Measurements from ENCODE around the gene NRG2. TPM values are rescaled to one million over a fixed set of nuclear protein-coding genes. Genes with fewer than 3 reads are reported as not detected.

The NRG2 gene
- total and polyA plus RNA-seq, 2 experiments from 2014 or later, result 0.37 to 1.3 TPM

DNA sequence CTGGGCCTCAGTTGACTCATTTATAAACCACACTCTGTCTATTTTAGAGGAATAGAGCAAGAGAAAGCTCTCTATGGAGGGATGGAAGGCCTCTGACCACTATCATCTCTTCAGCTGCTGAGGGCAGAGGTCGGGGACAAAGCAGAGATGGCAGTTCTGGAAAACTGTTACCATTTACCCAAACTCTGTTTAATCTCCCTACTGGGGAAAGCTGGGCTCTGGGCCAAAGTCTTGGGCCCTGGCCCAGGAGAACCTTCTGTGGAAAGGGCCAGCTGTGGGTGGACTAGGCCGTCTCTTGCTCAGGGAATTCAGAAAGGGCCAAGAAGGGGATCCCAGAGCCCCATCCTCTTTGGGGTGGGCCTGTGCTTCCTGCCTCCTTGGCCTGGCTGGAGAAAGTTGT is 147.5 kb downstream of the NRG2 start:
- H4K20me1 ChIP-seq (replicated peaks; ENCODE audit: insufficient read depth), result no peaks in the 10 kb centered on the region
- H3K27ac ChIP-seq (ENCODE audit: low read depth), result no peak overlapping the region
- no peaks in the 10 kb centered on the region for H3K79me2 ChIP-seq (replicated peaks; ENCODE audit: insufficient read depth)
- no peaks in the 10 kb centered on the region for H3K9me2 ChIP-seq (ENCODE audit: insufficient read depth)
- Mint-ChIP-seq H3K4me1 (no peaks in the 10 kb centered on the region), H3K27ac (no peak overlapping the region), H3K36me3 (ENCODE audit: low read depth) (no peaks in the 10 kb centered on the region), H3K4me3 (no peak overlapping the region), H3K27me3 (ENCODE audit: insufficient read depth, low read depth, poor library complexity) (peaks cover 22% of the 10 kb centered on the region), H3K9me3 (no peaks in the 10 kb centered on the region)
- no peak overlapping the region for H3K4me3 ChIP-seq
- H3F3A ChIP-seq (replicated peaks; ENCODE audit: low read depth), result no peaks in the 10 kb centered on the region
- peaks cover 22% of the 10 kb centered on the region for H3K27me3 ChIP-seq (ENCODE audit: insufficient read depth)
- DNase-seq (ENCODE audit: low spot score) (no peak), ATAC-seq (no peak)
- H2AFZ ChIP-seq, result no peak overlapping the region
- H3K36me3 ChIP-seq (ENCODE audit: insufficient read depth), result no peaks in the 10 kb centered on the region
- no peak for TF ChIP-seq JUNB (IDR thresholded peaks at IDR 0.05; ENCODE audit: unreplicated experiment)
- no peak overlapping the region for H3K4me2 ChIP-seq
- H3K4me1 ChIP-seq (ENCODE audit: insufficient read depth), result no peaks in the 10 kb centered on the region

- Mint-ChIP-seq H3K9me3 (no peaks in the 10 kb centered on the region), H3K27ac (no peak overlapping the region), H3K4me3 (no peak overlapping the region), H3K36me3 (ENCODE audit: low read depth) (no peaks in the 10 kb centered on the region), H3K4me1 (no peaks in the 10 kb centered on the region), H3K27me3 (ENCODE audit: insufficient read depth, low read depth, poor library complexity) (peaks cover 18% of the 10 kb centered on the region)
- no peaks in the 10 kb centered on the region for H3K36me3 ChIP-seq (ENCODE audit: insufficient read depth)
- H3K27me3 ChIP-seq (ENCODE audit: insufficient read depth), result peaks cover 16% of the 10 kb centered on the region
- no peaks in the 10 kb centered on the region for H3K4me1 ChIP-seq (ENCODE audit: insufficient read depth)
- no peaks in the 10 kb centered on the region for H3F3A ChIP-seq (replicated peaks; ENCODE audit: low read depth)
- no peaks in the 10 kb centered on the region for H3K9me2 ChIP-seq (ENCODE audit: insufficient read depth)
- H2AFZ ChIP-seq, result no peak overlapping the region
- no peaks in the 10 kb centered on the region for H4K20me1 ChIP-seq (replicated peaks; ENCODE audit: insufficient read depth)
- ATAC-seq, result no peak
- no peak overlapping the region for H3K4me3 ChIP-seq
- no peak overlapping the region for H3K4me2 ChIP-seq
- H3K27ac ChIP-seq (ENCODE audit: low read depth), result no peak overlapping the region
- no peaks in the 10 kb centered on the region for H3K79me2 ChIP-seq (replicated peaks; ENCODE audit: insufficient read depth)
- no peak for DNase-seq (ENCODE audit: low spot score)
- no peak for TF ChIP-seq NANOG (IDR thresholded peaks at IDR 0.05; ENCODE audit: borderline replicate concordance)
- no peak for TF ChIP-seq EZH2phosphoT487 (IDR thresholded peaks at IDR 0.05; ENCODE audit: unreplicated experiment)
- TF ChIP-seq, protein P1, sequence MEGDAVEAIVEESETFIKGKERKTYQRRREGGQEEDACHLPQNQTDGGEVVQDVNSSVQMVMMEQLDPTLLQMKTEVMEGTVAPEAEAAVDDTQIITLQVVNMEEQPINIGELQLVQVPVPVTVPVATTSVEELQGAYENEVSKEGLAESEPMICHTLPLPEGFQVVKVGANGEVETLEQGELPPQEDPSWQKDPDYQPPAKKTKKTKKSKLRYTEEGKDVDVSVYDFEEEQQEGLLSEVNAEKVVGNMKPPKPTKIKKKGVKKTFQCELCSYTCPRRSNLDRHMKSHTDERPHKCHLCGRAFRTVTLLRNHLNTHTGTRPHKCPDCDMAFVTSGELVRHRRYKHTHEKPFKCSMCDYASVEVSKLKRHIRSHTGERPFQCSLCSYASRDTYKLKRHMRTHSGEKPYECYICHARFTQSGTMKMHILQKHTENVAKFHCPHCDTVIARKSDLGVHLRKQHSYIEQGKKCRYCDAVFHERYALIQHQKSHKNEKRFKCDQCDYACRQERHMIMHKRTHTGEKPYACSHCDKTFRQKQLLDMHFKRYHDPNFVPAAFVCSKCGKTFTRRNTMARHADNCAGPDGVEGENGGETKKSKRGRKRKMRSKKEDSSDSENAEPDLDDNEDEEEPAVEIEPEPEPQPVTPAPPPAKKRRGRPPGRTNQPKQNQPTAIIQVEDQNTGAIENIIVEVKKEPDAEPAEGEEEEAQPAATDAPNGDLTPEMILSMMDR (conservative IDR thresholded peaks at IDR 0.05; ENCODE audit: low read depth in 2 of 2), result no peak
- TF ChIP-seq ZNF462 (CRISPR knock-in tag; IDR thresholded peaks at IDR 0.05), result no peak
- no peak for TF ChIP-seq STAT1 (IDR thresholded peaks at IDR 0.05; ENCODE audit: unreplicated experiment)
- TF ChIP-seq, protein P2, sequence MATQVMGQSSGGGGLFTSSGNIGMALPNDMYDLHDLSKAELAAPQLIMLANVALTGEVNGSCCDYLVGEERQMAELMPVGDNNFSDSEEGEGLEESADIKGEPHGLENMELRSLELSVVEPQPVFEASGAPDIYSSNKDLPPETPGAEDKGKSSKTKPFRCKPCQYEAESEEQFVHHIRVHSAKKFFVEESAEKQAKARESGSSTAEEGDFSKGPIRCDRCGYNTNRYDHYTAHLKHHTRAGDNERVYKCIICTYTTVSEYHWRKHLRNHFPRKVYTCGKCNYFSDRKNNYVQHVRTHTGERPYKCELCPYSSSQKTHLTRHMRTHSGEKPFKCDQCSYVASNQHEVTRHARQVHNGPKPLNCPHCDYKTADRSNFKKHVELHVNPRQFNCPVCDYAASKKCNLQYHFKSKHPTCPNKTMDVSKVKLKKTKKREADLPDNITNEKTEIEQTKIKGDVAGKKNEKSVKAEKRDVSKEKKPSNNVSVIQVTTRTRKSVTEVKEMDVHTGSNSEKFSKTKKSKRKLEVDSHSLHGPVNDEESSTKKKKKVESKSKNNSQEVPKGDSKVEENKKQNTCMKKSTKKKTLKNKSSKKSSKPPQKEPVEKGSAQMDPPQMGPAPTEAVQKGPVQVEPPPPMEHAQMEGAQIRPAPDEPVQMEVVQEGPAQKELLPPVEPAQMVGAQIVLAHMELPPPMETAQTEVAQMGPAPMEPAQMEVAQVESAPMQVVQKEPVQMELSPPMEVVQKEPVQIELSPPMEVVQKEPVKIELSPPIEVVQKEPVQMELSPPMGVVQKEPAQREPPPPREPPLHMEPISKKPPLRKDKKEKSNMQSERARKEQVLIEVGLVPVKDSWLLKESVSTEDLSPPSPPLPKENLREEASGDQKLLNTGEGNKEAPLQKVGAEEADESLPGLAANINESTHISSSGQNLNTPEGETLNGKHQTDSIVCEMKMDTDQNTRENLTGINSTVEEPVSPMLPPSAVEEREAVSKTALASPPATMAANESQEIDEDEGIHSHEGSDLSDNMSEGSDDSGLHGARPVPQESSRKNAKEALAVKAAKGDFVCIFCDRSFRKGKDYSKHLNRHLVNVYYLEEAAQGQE (IDR thresholded peaks at IDR 0.05; ENCODE audit: unreplicated experiment), result no peak
- no peak for TF ChIP-seq POLR2AphosphoS5 (IDR thresholded peaks at IDR 0.05; ENCODE audit: low read depth)
- no peak for TF ChIP-seq ETS1 (IDR thresholded peaks at IDR 0.05)
- no peak for TF ChIP-seq CREB1 (CRISPR knock-in tag; IDR thresholded peaks at IDR 0.05; ENCODE audit: low read depth)
- no peak for TF ChIP-seq ZNF114 (CRISPR knock-in tag; IDR thresholded peaks at IDR 0.05)
Observed at GRCh38 chr5:139895046-139895445, 148.1 kb downstream of the NRG2 start.

Measured in GM23338 (cell line).